ENCODE measurements around the gene TOR1AIP1. TPM values are rescaled to one million over a fixed set of nuclear protein-coding genes. Genes with fewer than 3 reads are reported as not detected.

Gene TOR1AIP1
- total RNA-seq, 1 donor, result 78.2 TPM

DNA sequence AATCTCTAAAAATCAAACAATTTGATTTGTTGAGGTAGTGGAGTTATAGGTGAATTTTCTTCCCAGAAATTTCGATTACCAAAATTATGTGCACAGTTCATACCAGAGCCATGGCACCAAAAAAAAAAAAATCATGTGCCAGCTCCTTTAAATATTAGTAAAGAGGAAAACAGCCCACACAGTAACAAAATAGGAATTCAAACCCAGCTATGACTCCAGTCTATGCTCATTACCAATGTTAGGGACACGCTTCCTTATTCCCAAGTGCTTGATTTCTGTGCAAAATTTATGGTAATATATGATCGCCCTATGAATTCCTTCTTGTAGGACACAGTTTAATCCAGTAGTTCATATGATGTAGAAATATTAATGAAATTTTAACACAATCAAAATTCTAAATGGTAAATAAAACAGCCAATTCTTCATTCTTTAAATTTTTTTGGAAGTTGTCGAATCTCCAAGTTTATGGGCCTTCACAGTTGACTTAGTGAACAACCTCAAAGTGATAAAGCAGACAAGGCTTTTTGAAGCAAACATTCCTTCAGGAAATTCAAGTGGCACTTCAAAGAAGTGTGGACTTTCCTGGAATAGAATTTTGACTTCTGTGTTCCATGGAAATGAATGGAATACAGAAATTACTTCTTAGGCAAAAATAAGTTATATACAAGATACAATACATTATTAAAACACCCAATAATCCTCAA is 6.3 kb upstream of the TOR1AIP1 start:
- Histone ChIP-seq H3K9me3 (ENCODE audit: low read depth, low read length) (no peaks in the 10 kb centered on the region), H3K4me1 (ENCODE audit: insufficient read depth, low read length) (peaks cover 12% of the 10 kb centered on the region), H4K20me1 (ENCODE audit: insufficient read depth, low read length) (peaks cover 48% of the 10 kb centered on the region), H3K36me3 (ENCODE audit: insufficient read depth, low read length) (peaks cover 21% of the 10 kb centered on the region), H3K27ac (ENCODE audit: low read depth, low read length) (peak overlapping the region; percentile 7), H3K79me2 (ENCODE audit: insufficient read depth, low read length) (peaks cover 72% of the 10 kb centered on the region), H3K4me2 (ENCODE audit: insufficient read depth, low read length) (peak overlapping the region; percentile 91), H3K27me3 (ENCODE audit: insufficient read depth, low read length) (no peaks in the 10 kb centered on the region), H2AFZ (ENCODE audit: low read length) (no peak overlapping the region), H3K4me3 (ENCODE audit: insufficient read depth, low read length) (peak overlapping the region; percentile 84)
- no peak for DNase-seq (ENCODE audit: insufficient read length, low spot score, missing footprints)
- TF ChIP-seq, protein P1, sequence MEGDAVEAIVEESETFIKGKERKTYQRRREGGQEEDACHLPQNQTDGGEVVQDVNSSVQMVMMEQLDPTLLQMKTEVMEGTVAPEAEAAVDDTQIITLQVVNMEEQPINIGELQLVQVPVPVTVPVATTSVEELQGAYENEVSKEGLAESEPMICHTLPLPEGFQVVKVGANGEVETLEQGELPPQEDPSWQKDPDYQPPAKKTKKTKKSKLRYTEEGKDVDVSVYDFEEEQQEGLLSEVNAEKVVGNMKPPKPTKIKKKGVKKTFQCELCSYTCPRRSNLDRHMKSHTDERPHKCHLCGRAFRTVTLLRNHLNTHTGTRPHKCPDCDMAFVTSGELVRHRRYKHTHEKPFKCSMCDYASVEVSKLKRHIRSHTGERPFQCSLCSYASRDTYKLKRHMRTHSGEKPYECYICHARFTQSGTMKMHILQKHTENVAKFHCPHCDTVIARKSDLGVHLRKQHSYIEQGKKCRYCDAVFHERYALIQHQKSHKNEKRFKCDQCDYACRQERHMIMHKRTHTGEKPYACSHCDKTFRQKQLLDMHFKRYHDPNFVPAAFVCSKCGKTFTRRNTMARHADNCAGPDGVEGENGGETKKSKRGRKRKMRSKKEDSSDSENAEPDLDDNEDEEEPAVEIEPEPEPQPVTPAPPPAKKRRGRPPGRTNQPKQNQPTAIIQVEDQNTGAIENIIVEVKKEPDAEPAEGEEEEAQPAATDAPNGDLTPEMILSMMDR (IDR thresholded peaks at IDR 0.05; ENCODE audit: extremely low read depth, low read depth, low read length), result no peak

DNA sequence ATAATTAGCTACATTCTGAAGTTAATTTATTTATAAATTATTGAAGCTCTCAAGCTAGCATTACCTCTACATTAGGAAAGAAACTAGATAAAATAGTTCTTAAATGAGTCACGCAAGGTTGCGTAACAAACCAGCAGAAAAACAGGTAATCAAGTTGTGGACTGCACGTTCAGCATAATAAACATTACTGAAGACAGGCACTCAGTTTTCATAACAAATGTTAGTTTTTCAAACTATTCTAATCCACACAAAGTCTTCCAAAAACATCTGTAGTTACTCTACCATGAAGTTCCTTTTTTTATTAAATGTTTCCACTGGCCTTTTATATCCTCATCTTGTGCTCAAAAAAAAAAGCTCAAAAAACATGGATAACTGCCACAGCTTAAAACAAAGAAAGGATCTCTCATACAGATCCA is 5.8 kb upstream of the TOR1AIP1 start:
- Histone ChIP-seq H3K27ac (ENCODE audit: low read depth, low read length) (no peak overlapping the region), H3K4me3 (ENCODE audit: insufficient read depth, low read length) (peak overlapping the region; percentile 84), H3K4me1 (ENCODE audit: insufficient read depth, low read length) (peaks cover 16% of the 10 kb centered on the region), H3K36me3 (ENCODE audit: insufficient read depth, low read length) (peaks cover 21% of the 10 kb centered on the region), H4K20me1 (ENCODE audit: insufficient read depth, low read length) (peaks cover 46% of the 10 kb centered on the region), H3K4me2 (ENCODE audit: insufficient read depth, low read length) (peak overlapping the region; percentile 91), H3K9me3 (ENCODE audit: low read depth, low read length) (no peaks in the 10 kb centered on the region), H3K79me2 (ENCODE audit: insufficient read depth, low read length) (peaks cover 66% of the 10 kb centered on the region), H3K27me3 (ENCODE audit: insufficient read depth, low read length) (no peaks in the 10 kb centered on the region), H2AFZ (ENCODE audit: low read length) (no peak overlapping the region)
- no peak for DNase-seq (ENCODE audit: insufficient read length, low spot score, missing footprints)
- TF ChIP-seq, protein P1 (IDR thresholded peaks at IDR 0.05; ENCODE audit: extremely low read depth, low read depth, low read length), result no peak

DNA sequence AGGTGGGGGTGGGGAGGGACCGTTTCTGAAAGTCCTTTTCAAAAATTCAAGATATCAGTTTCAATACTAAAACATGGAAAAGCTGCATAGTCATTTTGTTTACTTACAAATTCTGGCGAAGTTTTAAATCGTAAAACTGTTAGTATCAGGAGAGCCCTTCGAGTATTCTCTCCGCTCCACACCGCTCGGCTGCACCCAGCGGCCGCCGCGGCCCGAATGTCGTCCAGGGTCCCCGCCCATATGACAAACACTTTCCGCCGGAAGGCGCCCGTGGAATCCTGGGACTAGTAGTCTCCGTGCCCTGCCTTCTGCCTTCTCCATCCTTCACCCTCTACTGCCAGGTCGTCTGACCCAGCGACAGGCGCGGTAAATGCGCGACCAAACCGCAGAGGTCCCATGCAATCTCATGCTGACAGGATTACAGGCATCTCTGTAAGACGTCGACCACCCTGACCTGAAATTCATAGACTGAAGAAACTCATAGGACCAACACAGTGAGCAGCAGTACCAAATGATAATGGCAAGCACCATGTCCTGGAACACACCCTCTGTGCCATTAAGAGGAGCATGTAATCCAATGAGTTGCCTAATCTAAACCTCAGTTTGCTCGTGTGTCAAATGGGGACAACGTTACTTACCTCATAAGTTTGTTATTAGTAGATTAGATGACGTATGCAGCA is 4.4 kb upstream of the TOR1AIP1 start, which contains the start of gene TOR1AIP2:
TSS of gene TOR1AIP2 (minus strand) at position 218 of the 680 bp plus-strand sequence. CDS start 25,138 bp downstream, outside the sequence.
- peak within 1 kb of the TSS; percentile 73 for H3K27ac ChIP-seq (ENCODE audit: low read depth, low read length)

More for the DNA sequence above, 4.4 kb upstream of the TOR1AIP1 start, which contains the start of gene TOR1AIP2:
- Histone ChIP-seq H3K4me1 (ENCODE audit: insufficient read depth, low read length) (peaks cover 19% of the 10 kb centered on the region), H3K27me3 (ENCODE audit: insufficient read depth, low read length) (no peaks in the 10 kb centered on the region), H3K36me3 (ENCODE audit: insufficient read depth, low read length) (peaks cover 21% of the 10 kb centered on the region), H3K4me2 (ENCODE audit: insufficient read depth, low read length) (peak within 1 kb of the TSS; percentile 91), H3K79me2 (ENCODE audit: insufficient read depth, low read length) (peaks cover 53% of the 10 kb centered on the region), H3K9me3 (ENCODE audit: low read depth, low read length) (no peaks in the 10 kb centered on the region), H3K4me3 (ENCODE audit: insufficient read depth, low read length) (peak within 1 kb of the TSS; percentile 84), H2AFZ (ENCODE audit: low read length) (peak within 1 kb of the TSS; percentile 96), H4K20me1 (ENCODE audit: insufficient read depth, low read length) (peaks cover 37% of the 10 kb centered on the region)
- TF ChIP-seq, protein P1 (IDR thresholded peaks at IDR 0.05; ENCODE audit: extremely low read depth, low read depth, low read length), result no peak
- peak; percentile 93 for DNase-seq (ENCODE audit: insufficient read length, low spot score, missing footprints)
